ENCODE data around the gene NFE2L3. TPM values are rescaled to one million over a fixed set of nuclear protein-coding genes. Genes with fewer than 3 reads are reported as not detected.
A peak's percentile ranks its signal among the peaks of the same experiment; 100 is the strongest.

Gene NFE2L3
- total RNA-seq, 4 donors from 2014 or later, result 37.9 to 59.1 (median 45.0) TPM

DNA sequence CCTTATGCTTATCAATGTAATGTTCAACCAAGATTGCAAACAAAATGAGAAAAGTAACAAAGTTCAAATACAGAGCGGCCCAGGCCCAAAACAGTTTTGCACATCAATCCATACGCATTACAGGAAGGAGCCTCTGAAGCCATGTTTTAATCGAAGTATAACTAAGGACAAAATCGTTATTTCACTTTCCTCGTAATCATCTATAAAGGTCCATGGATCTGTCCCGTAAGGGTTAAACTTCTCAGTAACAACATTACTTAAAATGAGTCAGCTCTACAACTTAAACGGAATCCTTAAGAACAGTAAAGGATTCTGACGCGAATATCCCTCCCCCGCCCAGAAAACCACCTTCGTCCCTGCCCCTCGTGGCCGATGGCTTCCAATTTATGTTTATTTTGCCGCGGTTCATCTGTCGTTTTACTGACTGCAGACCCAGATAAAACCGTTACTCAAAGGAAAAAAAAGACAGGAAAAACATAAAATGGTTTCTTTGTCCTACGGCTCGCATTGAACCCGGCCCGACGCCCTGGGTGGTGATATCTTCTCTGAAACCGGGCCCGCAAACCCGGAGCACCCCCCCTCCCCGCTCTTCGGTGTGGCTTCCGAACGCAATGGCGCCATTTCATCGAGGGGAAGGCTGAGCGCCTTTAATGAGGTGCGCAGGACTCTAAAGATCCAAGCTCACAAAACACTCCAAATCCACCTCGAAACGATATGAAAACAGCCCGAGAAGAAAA, 47.5 kb downstream of the NFE2L3 start:
- peak overlapping the region; percentile 95 for H3K4me3 ChIP-seq (ENCODE audit: low read depth, poor library complexity, severe bottlenecking)
- peak; percentile 67 to 94 for DNase-seq (ENCODE audit: low spot score in 2 of 2)
- no peak for TF ChIP-seq POLR2A (IDR thresholded peaks at IDR 0.05)
- TF ChIP-seq, protein P1, sequence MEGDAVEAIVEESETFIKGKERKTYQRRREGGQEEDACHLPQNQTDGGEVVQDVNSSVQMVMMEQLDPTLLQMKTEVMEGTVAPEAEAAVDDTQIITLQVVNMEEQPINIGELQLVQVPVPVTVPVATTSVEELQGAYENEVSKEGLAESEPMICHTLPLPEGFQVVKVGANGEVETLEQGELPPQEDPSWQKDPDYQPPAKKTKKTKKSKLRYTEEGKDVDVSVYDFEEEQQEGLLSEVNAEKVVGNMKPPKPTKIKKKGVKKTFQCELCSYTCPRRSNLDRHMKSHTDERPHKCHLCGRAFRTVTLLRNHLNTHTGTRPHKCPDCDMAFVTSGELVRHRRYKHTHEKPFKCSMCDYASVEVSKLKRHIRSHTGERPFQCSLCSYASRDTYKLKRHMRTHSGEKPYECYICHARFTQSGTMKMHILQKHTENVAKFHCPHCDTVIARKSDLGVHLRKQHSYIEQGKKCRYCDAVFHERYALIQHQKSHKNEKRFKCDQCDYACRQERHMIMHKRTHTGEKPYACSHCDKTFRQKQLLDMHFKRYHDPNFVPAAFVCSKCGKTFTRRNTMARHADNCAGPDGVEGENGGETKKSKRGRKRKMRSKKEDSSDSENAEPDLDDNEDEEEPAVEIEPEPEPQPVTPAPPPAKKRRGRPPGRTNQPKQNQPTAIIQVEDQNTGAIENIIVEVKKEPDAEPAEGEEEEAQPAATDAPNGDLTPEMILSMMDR (IDR thresholded peaks at IDR 0.05), result no peak
- intact Hi-C loops (cut with DNase I; ENCODE audit: low total_unique reads), result loop anchor here (10.0 kb wide), 1 partner anchor 965 kb away; the partner anchor contains the start of gene HOXA9
- 0 to 1% methylated on average over 36 of the region's 36 CpGs for WGBS, 2 donors

DNA sequence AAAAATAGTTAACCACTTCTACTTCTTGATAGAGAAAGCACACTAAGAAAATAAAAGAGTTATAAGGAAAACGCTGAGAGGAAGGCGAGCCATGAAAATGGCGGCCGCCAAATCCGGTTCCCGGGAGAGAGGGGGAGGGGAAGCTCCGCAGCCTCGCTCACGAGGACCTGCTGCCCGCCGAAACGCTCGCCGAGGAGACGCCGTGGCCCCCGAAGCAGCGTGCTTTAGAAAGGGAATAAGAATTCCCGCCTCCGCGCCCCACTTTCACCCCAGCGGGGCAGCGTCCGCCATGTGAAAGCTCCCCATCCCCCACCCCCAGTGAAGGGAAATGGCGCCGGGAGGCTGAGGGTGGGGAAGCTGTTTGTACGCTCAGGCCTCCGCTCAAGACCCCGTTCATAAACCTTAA, 48.0 kb downstream of the NFE2L3 start:
- DNase-seq (ENCODE audit: low spot score in 2 of 2), result peak; percentile 64 to 96
- intact Hi-C loops (cut with DNase I; ENCODE audit: low total_unique reads), result loop anchor here (10.0 kb wide), 1 partner anchor 965 kb away; the partner anchor contains the start of gene HOXA9
- 0% methylated on average over 24 of the region's 29 CpGs for WGBS, 2 donors
- TF ChIP-seq, protein P1 (IDR thresholded peaks at IDR 0.05), result no peak
- no peak for TF ChIP-seq POLR2A (IDR thresholded peaks at IDR 0.05)
- H3K4me3 ChIP-seq (ENCODE audit: low read depth, poor library complexity, severe bottlenecking), result peak overlapping the region; percentile 95

DNA sequence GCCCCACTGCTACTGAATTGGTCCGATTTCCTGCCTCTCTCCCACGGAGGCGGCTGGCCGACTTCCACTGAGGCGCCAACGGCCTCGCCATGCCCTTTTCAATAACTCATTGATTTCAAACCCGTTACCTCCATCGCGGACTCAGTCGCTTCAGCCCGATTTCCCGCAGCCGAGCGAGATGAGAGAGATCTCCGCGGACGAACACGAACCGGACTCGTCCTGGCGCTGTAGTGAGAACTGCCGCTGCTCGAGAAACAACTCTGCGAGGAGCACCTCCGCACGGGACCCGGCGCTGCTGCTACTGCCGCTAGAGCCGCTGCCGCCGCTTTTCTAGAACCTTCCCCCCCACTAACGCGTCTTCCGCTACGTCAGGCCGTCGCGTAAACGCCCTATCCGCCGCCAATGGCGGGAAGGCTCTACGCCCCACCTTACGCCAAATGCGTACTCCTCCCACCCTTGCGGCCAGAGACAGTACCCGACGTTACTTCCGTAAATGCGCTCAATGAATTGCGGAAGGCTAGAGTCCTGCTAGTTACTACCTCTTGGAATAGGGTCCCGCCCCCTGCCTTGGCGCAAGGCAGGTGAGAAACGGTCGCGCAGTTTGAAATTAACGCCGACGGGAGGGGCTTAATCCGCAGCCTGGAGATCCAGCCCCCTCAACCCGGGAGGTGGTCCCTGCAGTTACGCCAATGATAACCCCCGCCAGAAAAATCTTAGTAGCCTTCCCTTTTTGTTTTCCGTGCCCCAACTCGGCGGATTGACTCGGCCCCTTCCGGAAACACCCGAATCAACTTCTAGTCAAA, 48.6 kb downstream of the NFE2L3 start, which contains the start of gene HNRNPA2B1:
HNRNPA2B1 (minus strand) TSS at position 303 of the 803 bp plus-strand sequence; CDS start at position 134, 169 bp downstream.
- peak; percentile 98 to 99 for DNase-seq (ENCODE audit: low spot score in 2 of 2)
- WGBS, 2 donors, result 0% methylated on average over 62 to 71 of the region's 71 CpGs
- peak within 1 kb of the TSS; percentile 95 for H3K4me3 ChIP-seq (ENCODE audit: low read depth, poor library complexity, severe bottlenecking)
- intact Hi-C loops (cut with DNase I; ENCODE audit: low total_unique reads), result loop anchor here (10.0 kb wide), 1 partner anchor 964 kb away; the partner anchor contains the start of gene HOXA9
- TF ChIP-seq POLR2A (IDR thresholded peaks at IDR 0.05), result peak in 1 of 2 donors; percentile 100
- TF ChIP-seq, protein P1 (IDR thresholded peaks at IDR 0.05), result no peak

DNA sequence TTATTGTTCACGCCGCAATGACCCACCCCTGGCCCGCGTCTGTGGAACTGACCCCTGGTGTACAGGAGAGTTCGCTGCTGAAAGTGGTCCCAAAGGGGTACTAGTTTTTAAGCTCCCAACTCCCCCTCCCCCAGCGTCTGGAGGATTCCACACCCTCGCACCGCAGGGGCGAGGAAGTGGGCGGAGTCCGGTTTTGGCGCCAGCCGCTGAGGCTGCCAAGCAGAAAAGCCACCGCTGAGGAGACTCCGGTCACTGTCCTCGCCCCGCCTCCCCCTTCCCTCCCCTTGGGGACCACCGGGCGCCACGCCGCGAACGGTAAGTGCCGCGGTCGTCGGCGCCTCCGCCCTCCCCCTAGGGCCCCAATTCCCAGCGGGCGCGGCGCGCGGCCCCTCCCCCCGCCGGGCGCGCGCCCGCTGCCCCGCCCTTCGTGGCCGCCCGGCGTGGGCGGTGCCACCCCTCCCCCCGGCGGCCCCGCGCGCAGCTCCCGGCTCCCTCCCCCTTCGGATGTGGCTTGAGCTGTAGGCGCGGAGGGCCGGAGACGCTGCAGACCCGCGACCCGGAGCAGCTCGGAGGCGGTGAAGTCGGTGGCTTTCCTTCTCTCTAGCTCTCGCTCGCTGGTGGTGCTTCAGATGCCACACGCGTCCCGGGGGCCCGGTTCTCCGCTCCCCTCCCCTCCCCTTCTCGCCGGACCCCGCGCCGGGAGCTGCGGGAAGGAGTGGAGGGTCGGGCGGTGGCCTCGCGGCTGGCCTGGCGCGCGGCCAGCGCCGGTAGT, 49.4 kb downstream of the NFE2L3 start, which contains the start of gene CBX3:
CBX3 (plus strand) TSS at position 499 of the 772 bp plus-strand sequence. CDS start 1,254 bp downstream, outside the sequence.
- 1 to 2% methylated on average over 13 to 29 of the region's 86 CpGs for WGBS, 2 donors
- H3K4me3 ChIP-seq (ENCODE audit: low read depth, poor library complexity, severe bottlenecking), result peak within 1 kb of the TSS; percentile 95
- peak in 1 of 2 donors; percentile 1 for TF ChIP-seq POLR2A (IDR thresholded peaks at IDR 0.05)
- TF ChIP-seq, protein P1 (IDR thresholded peaks at IDR 0.05), result no peak
- peak; percentile 94 to 98 for DNase-seq (ENCODE audit: low spot score in 2 of 2)
- intact Hi-C loops (cut with DNase I; ENCODE audit: low total_unique reads), result loop anchor here (10.0 kb wide), 1 partner anchor 963 kb away; the partner anchor contains the start of gene HOXA9
